ENCODE results near the gene FUT6.

- TF ChIP-seq CTCF (IDR thresholded peaks at IDR 0.05; ENCODE audit: low read depth, low read length) = no peak
- TF ChIP-seq EZH2phosphoT487 (IDR thresholded peaks at IDR 0.05; ENCODE audit: low read depth) = no peak
Observed at GRCh38 chr19:5809053-5809452, 30.4 kb downstream of the FUT6 start.
